Thyroid gland (tissue), 4 donors: ENCODE data around the gene THBS4. TPM values are rescaled to one million over a fixed set of nuclear protein-coding genes. Genes with fewer than 3 reads are reported as not detected.

Experiments
- DNase-seq, 2 donors: peaks; one replicate each; pipeline ENCODE4 v3.0.0-alpha.2; 2019
- H3K27ac ChIP-seq, 3 donors: fragments of 200-600 bp; sonication (generic); 1 replicate in 2 of 3; 2 replicates in 1 of 3; pipeline ENCODE4 v1.5.1; 2016 to 2019; ENCODE audit warnings: mild to moderate bottlenecking in 1 of 3, moderate library complexity in 1 of 3
- H3K27me3 ChIP-seq: fragments of 200-600 bp; sonication (generic); one replicate; pipeline ENCODE4 v1.5.1; 2019
- H3K36me3 ChIP-seq, 2 donors: fragments of 200-600 bp; sonication (generic); one replicate each; pipeline ENCODE4 v1.5.1; 2016 to 2019
- H3K4me1 ChIP-seq, 2 donors: fragments of 200-600 bp; sonication (generic); one replicate each; pipeline ENCODE4 v1.5.1; 2017 to 2019
- H3K4me3 ChIP-seq, 3 donors: fragments of 200-600 bp; sonication (generic); replicated peaks in 1 of 3; 1 replicate in 2 of 3; 2 replicates in 1 of 3; pipeline ENCODE4 v1.5.1; 2016; ENCODE audit warnings: mild to moderate bottlenecking in 1 of 3
- H3K9me3 ChIP-seq: fragments of 200-600 bp; sonication (generic); one replicate; pipeline ENCODE4 v1.5.1; 2017
- CTCF ChIP-seq, 6 experiments: fragments of 200-600 bp in 3 of 6; fragments of 450-650 bp in 3 of 6; sonication (generic) in 3 of 6; IDR thresholded peaks; one replicate each; pipeline ENCODE4 v1.5.1; 2016 to 2019; ENCODE audit warnings: antibody characterized with exemption in 6 of 6, mild to moderate bottlenecking in 2 of 6, inconsistent platforms in 1 of 6, moderate library complexity in 1 of 6
- POLR2A ChIP-seq, 2 donors: fragments of 450-650 bp; IDR thresholded peaks; one replicate each; pipeline ENCODE4 v1.6.1; 2017; ENCODE audit warnings: antibody characterized with exemption in 2 of 2, mild to moderate bottlenecking in 2 of 2, moderate library complexity in 1 of 2
- WGBS, 2 donors: methylation state at CpG; one replicate each; pipeline ENCODE4 v1.1.5; 2017; 5-methylcytosine and 5-hydroxymethylcytosine counted together
- intact Hi-C: fragments of 100-400 bp; cut with DNase I; formaldehyde crosslinking; loops from one replicate; pipeline ENCODE4 v1.15.1; 2023
- total RNA-seq, 4 donors: library from RNA; depleted of rRNA; stranded (reverse); fragments of >200 nt; gene quantifications; one replicate each; pipeline ENCODE4 v1.2.3, GENCODE V29; 2016

THBS4 gene
- total RNA-seq, 4 donors from 2014 or later, result 2.4 to 4.5 (median 3.1) TPM

DNA sequence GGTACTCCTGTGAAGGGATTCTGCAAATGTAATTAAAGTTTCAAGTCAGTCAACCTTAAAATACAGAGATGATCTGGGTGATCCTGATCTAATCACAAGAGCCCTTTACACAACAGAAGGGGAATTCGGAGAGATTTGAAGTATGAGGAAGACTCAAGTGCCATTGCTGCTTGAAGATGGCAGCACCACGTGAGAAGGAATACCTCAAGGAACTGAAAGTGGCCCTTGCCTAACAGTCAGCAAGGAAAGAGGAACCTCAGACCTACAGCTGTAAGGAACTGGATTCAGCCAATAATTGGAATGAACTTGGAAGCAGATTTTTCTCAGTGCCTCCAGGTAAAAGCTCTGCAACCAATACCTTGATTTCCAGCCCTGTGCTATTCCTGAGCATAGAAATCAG lies 87.4 kb downstream of the THBS4 start:
- intact Hi-C loops, result no loop called here
- TF ChIP-seq CTCF (IDR thresholded peaks at IDR 0.05) (no peak), POLR2A (IDR thresholded peaks at IDR 0.05) (no peak)
- 38 to 45% methylated on average over 2 of the region's 2 CpGs for WGBS, 2 donors
- no peaks in the 10 kb centered on the region for H3K27me3 ChIP-seq
- H3K27ac ChIP-seq, result no peak overlapping the region
- no peaks in the 10 kb centered on the region for H3K36me3 ChIP-seq
- no peak for DNase-seq
- H3K4me3 ChIP-seq, result no peak overlapping the region
- H3K9me3 ChIP-seq, result no peaks in the 10 kb centered on the region
- no peaks in the 10 kb centered on the region for H3K4me1 ChIP-seq

GRCh38 chr5:80124121-80124918 lies 89.2 kb downstream of the THBS4 start:
- Histone ChIP-seq H3K4me3 (no peak overlapping the region), H3K27ac (no peak overlapping the region), H3K27me3 (no peaks in the 10 kb centered on the region), H3K9me3 (no peaks in the 10 kb centered on the region), H3K4me1 (no peaks in the 10 kb centered on the region), H3K36me3 (no peaks in the 10 kb centered on the region)
- TF ChIP-seq POLR2A (IDR thresholded peaks at IDR 0.05) (no peak), CTCF (IDR thresholded peaks at IDR 0.05) (no peak)
- no peak for DNase-seq
- 93 to 94% methylated on average over 9 of the region's 9 CpGs for WGBS, 2 donors
- intact Hi-C loops, result no loop called here

DNA sequence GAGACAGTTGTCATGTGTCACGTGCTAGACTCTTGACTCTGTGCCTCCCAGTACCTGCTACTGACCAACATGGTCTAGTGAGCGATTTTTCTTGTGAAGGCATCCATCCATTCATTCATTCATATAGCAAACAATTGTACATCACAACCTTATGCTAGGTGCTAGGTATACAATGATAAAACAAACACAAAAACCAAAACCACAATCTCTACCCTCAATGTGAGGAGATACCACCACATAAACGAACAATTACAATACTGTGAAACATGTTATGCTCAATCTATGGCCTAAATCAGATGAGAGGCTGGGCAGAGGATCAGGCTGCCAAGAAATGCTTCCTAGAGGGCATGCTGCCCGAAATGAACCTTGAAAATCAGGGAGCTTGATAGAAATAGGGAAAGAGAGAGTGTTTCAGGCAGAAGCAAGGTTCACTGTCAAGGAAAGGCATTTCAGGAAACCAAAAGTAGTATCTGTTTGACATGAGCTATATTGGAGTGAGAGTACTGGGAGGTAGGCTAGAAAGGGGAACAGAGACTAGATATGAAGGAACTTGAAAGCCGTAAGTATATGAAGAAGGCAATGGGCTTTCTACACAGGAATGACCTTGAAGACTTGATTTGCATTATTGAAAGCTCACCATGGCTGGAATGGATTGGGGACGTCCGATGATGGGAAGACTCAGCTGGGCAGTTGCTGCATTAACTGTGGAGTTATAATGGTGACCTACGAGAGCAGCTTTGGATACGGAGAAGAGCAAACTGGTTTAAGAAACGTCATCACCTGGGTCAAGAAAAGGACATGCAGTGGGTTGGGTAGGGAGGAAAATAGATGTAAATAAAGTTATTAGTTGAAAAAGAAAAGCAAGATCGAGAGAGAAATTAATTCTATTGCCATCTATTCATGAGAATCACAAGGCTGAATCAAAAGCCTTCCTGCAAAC lies 90.1 kb downstream of the THBS4 start:
- Histone ChIP-seq H3K4me1 (no peaks in the 10 kb centered on the region), H3K9me3 (no peaks in the 10 kb centered on the region), H3K27me3 (no peaks in the 10 kb centered on the region), H3K27ac (no peak overlapping the region), H3K36me3 (no peaks in the 10 kb centered on the region), H3K4me3 (no peak overlapping the region)
- intact Hi-C loops, result no loop called here
- no peak for DNase-seq
- 85 to 89% methylated on average over 11 of the region's 11 CpGs for WGBS, 2 donors
- TF ChIP-seq CTCF (IDR thresholded peaks at IDR 0.05), result no peak
- no peak for TF ChIP-seq POLR2A (IDR thresholded peaks at IDR 0.05)

- Histone ChIP-seq H3K9me3 (no peaks in the 10 kb centered on the region), H3K4me3 (no peak overlapping the region), H3K27me3 (no peaks in the 10 kb centered on the region), H3K4me1 (no peaks in the 10 kb centered on the region), H3K27ac (no peak overlapping the region), H3K36me3 (no peaks in the 10 kb centered on the region)
- DNase-seq, result no peak
- intact Hi-C loops, result no loop called here
- WGBS, 2 donors, result 74 to 76% methylated on average over 4 of the region's 4 CpGs
- TF ChIP-seq POLR2A (IDR thresholded peaks at IDR 0.05), result no peak
- TF ChIP-seq CTCF (IDR thresholded peaks at IDR 0.05), result no peak
These were observed 90.9 kb downstream of the THBS4 start for GRCh38 chr5:80125962-80126480.
